Muscle of arm (tissue), 12 donors: ENCODE data around the gene ADPGK. TPM values are rescaled to one million over a fixed set of nuclear protein-coding genes. Genes with fewer than 3 reads are reported as not detected.

Experiments used
- polyA plus RNA-seq, 12 donors: library from polyadenylated mRNA; unstranded; fragments of 120-200 nt; gene quantifications; one replicate each; pipeline ENCODE4 v1.2.1, GENCODE V29; 2013; ENCODE audit not compliant: insufficient read length in 12 of 12

ADPGK gene
- polyA plus RNA-seq, 12 donors, result 27.1 to 50.3 (median 35.2) TPM; not detected in 1

Other genes starting within 250 kb of the ADPGK start
- gene GOLGA6B, start 129.1 kb downstream of the ADPGK start, polyA plus RNA-seq, result under 1 TPM in 3 of 12 donors, not detected in 9; 0.09 to 0.51 (median 0.27) TPM
- gene HIGD2B, start 97.6 kb downstream of the ADPGK start, polyA plus RNA-seq, result not detected
- 10 to 100 TPM in 11 of 12 donors, not detected in 1; 17.5 to 37.0 (median 23.1) TPM for gene BBS4, start 97.6 kb downstream of the ADPGK start, polyA plus RNA-seq